NCI-H526 treated with DMSO at 0.1 percent for 48 hours (cell line): ENCODE measurements around the gene IQGAP2.
"Not testable (repeated sequence)": the region's sequence is repeated elsewhere in the genome, so short reads cannot be mapped to it uniquely, and the experiment has no call there.

Source experiments
- DNase-seq: peaks from one replicate; lab custom pipeline; 2025; lab: John Stamatoyannopoulos, UW

IQGAP2 gene

GRCh38 chr5:76504901-76505564 is 101.9 kb downstream of the IQGAP2 start:
- DNase-seq, result no peak

- no peak for DNase-seq
Measured at GRCh38 chr5:76513476-76513875, 110.4 kb downstream of the IQGAP2 start.

- no peak for DNase-seq
Measured at GRCh38 chr5:76514292-76514691, 111.2 kb downstream of the IQGAP2 start.

DNA sequence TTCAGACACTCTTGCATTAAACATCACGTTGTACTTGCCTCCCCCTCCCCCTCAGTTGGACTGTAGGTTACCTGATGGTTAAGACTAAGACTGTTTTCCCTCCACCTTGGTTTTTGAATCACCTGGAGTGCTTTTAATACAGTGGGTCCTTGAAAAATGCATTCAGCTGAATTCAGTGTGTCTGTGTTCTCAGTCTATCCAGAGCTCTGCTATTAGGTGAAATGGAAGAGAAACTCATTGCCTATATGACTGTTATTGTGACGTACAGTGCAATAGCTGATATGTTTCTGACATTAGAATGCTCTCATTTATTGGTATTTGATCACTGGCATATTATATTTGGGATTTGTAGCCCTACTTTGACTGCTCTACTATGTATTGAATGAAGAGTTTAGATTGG is 111.6 kb downstream of the IQGAP2 start:
- DNase-seq, result no peak

GRCh38 chr5:76517334-76517733 is 114.2 kb downstream of the IQGAP2 start:
- DNase-seq, result no peak

DNA sequence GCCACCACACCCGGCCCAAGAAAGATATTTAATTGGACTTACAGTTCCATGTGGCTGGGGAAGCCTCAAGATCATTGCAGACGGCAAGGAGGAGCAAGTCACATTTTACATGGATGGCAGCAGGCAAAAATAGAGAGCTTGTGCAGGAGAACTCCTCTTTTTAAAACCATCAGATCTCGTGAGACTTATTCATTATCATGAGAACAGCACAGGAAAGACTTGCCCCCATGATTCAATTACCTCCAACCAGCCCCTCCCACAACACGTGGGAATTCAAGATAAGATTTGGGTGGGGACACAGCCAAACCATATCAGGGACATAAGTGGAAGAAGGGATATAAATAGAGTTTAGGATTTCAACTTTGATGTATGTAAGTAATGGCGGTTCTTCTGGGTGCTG is 115.2 kb downstream of the IQGAP2 start:
- not testable (repeated sequence) for DNase-seq

DNA sequence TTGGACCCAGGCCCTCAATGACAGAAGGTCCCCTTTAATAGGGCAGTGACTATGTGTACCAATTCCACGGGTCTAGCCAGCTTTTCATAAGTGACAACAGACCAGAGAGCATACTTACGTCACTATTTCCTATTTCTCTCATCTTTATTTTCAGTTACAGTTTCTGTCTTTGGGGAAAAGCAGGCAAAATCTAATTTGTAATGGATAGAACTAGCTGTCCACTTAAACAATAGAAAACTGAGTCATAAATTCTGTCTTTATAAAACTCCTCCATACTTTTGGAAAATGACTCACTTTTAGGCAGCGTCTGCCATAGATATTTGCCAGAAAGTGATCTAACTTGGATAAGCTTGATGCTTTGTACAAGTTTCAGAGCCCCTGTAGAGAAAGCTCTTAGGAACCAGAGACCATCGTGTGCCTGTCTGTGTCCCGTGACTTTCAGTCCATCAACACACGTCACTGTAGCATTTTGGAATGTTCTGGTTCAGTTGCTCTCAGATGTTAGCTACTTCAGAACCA is 118.2 kb downstream of the IQGAP2 start:
- DNase-seq, result no peak

- no peak for DNase-seq
Measured at GRCh38 chr5:76522103-76522935, 119.2 kb downstream of the IQGAP2 start.

GRCh38 chr5:76524101-76524835 is 121.2 kb downstream of the IQGAP2 start:
- no peak for DNase-seq

DNA sequence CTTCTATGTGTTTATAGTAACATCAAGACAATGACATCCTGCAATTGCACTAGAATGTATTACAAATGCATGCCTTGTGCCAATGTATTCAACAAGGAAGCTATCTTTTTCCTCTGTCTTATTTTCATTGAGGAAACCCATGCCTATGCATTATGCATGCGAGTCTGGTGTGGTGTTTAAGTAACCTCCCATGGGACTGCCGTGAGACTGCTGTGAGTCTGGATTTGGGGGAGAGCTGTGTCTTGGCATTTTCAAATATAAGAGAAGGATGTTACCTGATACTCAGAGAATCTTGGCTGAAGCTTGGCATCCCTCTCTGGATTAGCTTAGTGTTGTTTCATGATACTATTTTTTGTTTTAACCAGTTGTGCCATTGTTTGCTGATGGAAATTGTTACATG is 121.8 kb downstream of the IQGAP2 start:
- no peak for DNase-seq

- no peak for DNase-seq
Measured at GRCh38 chr5:76525956-76526355, 122.9 kb downstream of the IQGAP2 start.

DNA sequence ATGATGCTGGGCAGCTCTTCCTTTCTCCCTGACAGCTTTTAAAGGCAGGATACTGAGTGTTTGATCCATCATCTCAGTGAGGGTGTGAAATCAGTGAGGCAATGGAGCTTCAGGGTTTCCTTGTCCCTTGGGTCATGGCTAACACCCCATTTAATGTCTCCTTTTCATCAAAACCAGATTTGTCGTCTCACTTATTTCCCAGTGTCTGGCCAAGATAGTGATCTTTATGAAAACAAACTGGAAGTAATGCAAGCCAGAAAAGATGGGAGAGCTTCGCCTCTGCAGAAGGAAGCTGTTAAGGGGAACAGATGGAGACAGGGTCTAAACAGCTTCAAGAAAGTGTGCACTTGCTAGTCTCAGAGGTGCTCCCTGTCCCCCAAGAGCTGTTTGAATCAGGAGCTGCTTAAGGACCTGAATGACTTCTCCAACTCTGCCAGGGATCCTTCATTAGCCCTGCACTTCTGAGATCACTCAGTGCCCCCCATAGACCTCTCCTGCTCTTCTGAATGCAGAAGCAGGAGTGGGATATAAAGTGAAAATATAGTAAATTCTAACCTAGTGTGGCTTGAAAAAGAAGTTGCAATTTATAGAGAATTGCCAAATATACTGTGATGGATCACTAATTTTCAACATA is 124.0 kb downstream of the IQGAP2 start:
- no peak for DNase-seq

DNA sequence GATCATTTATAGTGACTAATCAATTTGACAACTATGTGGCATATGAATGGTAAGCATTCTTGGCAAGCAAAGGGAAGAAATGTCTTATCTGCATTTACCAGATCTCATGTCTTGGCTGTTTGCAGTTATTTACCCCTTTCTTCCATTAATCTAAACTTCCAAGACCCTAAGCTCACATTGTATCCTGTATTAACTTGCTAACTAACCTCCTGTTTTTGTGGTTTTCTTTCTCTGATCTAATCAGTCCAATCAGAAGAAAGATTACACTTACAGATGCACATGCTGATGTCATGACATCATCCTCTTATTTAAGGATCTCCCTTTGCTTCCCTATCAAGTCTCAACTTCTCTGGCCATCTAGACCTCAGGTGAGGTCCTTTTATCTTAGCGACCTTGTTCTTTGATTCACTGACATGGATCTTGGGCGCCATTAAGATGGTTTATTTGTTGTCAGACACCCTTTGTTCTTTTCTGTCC is 124.6 kb downstream of the IQGAP2 start:
- no peak for DNase-seq

GRCh38 chr5:76528547-76529331 is 125.7 kb downstream of the IQGAP2 start:
- no peak for DNase-seq

GRCh38 chr5:76529464-76530344 is 126.6 kb downstream of the IQGAP2 start:
- no peak for DNase-seq

- no peak for DNase-seq
Measured at GRCh38 chr5:76532052-76532451, 129.0 kb downstream of the IQGAP2 start.

DNA sequence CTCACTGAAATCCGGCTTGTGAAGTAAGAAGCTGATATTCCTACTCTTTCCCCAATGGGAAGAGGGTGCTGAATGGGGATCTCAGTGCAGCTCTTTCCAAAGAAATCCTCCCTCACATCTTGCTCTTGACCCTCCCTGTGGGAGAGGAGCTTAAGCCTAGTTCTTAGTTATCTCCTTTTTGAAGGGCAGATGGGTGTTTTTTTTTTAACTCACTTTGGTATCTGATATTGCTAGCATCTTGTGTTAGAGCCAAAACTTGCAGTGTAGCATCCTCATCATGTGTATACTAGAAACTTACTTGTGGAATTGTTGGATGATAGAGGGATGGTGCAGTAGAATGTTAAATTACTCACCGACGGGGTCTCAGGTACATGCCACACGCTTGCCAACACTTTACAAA is 129.9 kb downstream of the IQGAP2 start:
- no peak for DNase-seq

GRCh38 chr5:76535577-76535976 is 132.5 kb downstream of the IQGAP2 start:
- DNase-seq, result no peak

- DNase-seq, result no peak
Measured at GRCh38 chr5:76537073-76537543, 134.0 kb downstream of the IQGAP2 start.

- no peak for DNase-seq
Measured at GRCh38 chr5:76542241-76542640, 139.2 kb downstream of the IQGAP2 start.
